AG04450 (cell line): ENCODE measurements around the gene POU3F4. TPM values are rescaled to one million over a fixed set of nuclear protein-coding genes. Genes with fewer than 3 reads are reported as not detected.

Source experiments
- CTCF ChIA-PET: fragments of 300-600, 350-600 bp; formaldehyde crosslinking; extraction: SDS; loops from one replicate; lab custom pipeline; 2022; ENCODE audit warnings: antibody characterized with exemption, inconsistent platforms; lab: Charles Lee
- POLR2A ChIA-PET: fragments of 350-600 bp; formaldehyde crosslinking; extraction: SDS; loops from one replicate; lab custom pipeline; 2021; ENCODE audit warnings: antibody characterized with exemption, inconsistent platforms; lab: Yijun Ruan, JAX
- DNase-seq: peaks from one replicate; pipeline ENCODE4 v3.0.0-alpha.2; 2011; ENCODE audit warnings: low read depth, low spot score
- H3K27ac ChIP-seq: one replicate; pipeline ENCODE4 v1.5.1; 2012; ENCODE audit warnings: low read depth, low read length, control low read depth
- H3K27me3 ChIP-seq: one replicate; pipeline ENCODE4 v1.6.0; 2012; ENCODE audit warnings: low read length; ENCODE audit not compliant: control insufficient read depth, insufficient read depth
- H3K4me3 ChIP-seq: 2 replicates; pipeline ENCODE4 v1.5.1; 2011; ENCODE audit warnings: mild to moderate bottlenecking, low read depth, low read length, control low read depth
- H3K9me3 ChIP-seq: 2 replicates; pipeline ENCODE4 v1.5.1; 2012; ENCODE audit warnings: low read length; ENCODE audit not compliant: control insufficient read depth, insufficient read depth
- polyA plus RNA-seq: library from polyadenylated mRNA; depleted of rRNA; stranded (reverse); fragments of >200 nt; gene quantifications from 2 replicates; pipeline ENCODE4 v1.2.3, GENCODE V29; 2011
- TF ChIP-seq, protein P1 (sequence below): IDR thresholded peaks from 2 replicates; pipeline ENCODE4 v1.5.1; 2011; ENCODE audit warnings: low read depth, low read length, control low read depth, inconsistent platforms

The POU3F4 gene
- polyA plus RNA-seq, 1 experiment: not detected

DNA sequence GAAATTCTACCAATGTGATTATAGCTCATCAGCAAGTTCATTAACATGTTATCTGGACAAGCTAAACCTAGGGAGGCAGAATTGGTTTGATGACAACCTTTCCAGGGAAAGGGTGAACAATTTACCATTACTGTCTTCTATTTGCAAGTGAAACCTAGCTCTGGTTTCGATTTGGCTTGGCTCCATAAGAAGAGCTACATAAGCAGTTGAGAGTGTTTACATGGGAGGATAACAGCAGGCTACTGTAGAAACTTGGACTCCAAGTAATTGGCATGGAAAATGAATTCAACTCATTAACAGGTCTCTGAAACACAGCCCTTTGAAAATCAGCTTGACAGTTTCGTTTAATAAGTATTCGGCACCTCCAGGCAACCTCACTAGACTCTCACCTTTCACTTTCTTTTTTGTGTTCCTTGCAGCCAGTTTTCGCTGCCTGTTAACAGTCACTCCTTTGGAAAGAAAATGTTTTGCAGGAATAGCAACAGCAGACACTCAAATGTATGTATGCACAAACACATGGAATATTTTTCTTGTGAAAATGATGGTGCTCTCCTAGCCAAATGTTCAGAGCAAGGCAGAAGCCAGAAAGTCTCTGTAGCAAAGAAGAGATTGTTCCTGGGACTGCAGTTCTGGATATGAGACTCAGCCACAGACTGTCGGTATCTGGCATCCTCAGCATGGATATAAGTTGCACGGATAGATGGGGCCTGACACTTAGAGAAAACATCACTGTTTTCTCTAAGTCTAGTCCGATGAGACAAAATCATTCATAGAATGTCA, 27.5 kb downstream of the POU3F4 start:
- Histone ChIP-seq H3K4me3 (no peak overlapping the region), H3K27me3 (no peaks in the 10 kb centered on the region), H3K9me3 (no peaks in the 10 kb centered on the region; the same call in none of the 2 replicates), H3K27ac (no peak overlapping the region)
- POLR2A ChIA-PET: no interaction called here
- CTCF ChIA-PET: no interaction called here
- no peak for DNase-seq
- TF ChIP-seq, protein P1, sequence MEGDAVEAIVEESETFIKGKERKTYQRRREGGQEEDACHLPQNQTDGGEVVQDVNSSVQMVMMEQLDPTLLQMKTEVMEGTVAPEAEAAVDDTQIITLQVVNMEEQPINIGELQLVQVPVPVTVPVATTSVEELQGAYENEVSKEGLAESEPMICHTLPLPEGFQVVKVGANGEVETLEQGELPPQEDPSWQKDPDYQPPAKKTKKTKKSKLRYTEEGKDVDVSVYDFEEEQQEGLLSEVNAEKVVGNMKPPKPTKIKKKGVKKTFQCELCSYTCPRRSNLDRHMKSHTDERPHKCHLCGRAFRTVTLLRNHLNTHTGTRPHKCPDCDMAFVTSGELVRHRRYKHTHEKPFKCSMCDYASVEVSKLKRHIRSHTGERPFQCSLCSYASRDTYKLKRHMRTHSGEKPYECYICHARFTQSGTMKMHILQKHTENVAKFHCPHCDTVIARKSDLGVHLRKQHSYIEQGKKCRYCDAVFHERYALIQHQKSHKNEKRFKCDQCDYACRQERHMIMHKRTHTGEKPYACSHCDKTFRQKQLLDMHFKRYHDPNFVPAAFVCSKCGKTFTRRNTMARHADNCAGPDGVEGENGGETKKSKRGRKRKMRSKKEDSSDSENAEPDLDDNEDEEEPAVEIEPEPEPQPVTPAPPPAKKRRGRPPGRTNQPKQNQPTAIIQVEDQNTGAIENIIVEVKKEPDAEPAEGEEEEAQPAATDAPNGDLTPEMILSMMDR: no peak
